ENCODE results near the gene TMED1. TPM values are rescaled to one million over a fixed set of nuclear protein-coding genes. Genes with fewer than 3 reads are reported as not detected.

The TMED1 gene
- total and polyA plus RNA-seq, 2 donors (not counting 3 experiments of a cell fraction or from before 2014, with no cell fraction given): 31.2 to 60.4 TPM

- H3K9me1 ChIP-seq (replicated peaks; ENCODE audit: control insufficient read depth, extremely low read depth, insufficient read depth, low read length): no peaks in the 10 kb centered on the region
- peaks cover 12% of the 10 kb centered on the region for H3K4me1 ChIP-seq (ENCODE audit: control insufficient read depth, extremely low read depth, insufficient read depth, low read length)
- BruUV-seq (replicated peaks): no TSS peak
- no peaks in the 10 kb centered on the region for H3K9me3 ChIP-seq (replicated peaks; ENCODE audit: control insufficient read depth, insufficient read depth, low read length)
- H3K27me3 ChIP-seq (ENCODE audit: control insufficient read depth in 2 of 2, insufficient read depth in 2 of 2, low read length in 2 of 2): no peaks in the 10 kb centered on the region
- peak within 1 kb of the TSS; percentile 86 for H3K9ac ChIP-seq (replicated peaks; ENCODE audit: extremely low read depth, insufficient read depth, low read length)
- peak within 1 kb of the TSS; percentile 81 to 100 (median 99) for H3K4me3 ChIP-seq (replicated peaks in 1 of 3; ENCODE audit: insufficient read depth in 1 of 3, low read depth in 1 of 3, low read length in 3 of 3)
- dilution Hi-C loops (cut with MboI; ENCODE audit: extremely low pct_ligation_motif_present, low sequenced_read_pairs) (no loop called here), intact Hi-C loops (cut with micrococcal nuclease) (loop anchor here (1.0 to 5.0 kb wide), 2 partner anchors 35 to 56 kb away; partner anchors contain the start of genes TIMM29, TMED1 and YIPF2)
- no peaks in the 10 kb centered on the region for H4K20me1 ChIP-seq (replicated peaks; ENCODE audit: control insufficient read depth, extremely low read depth, insufficient read depth, low read length)
- H3K36me3 ChIP-seq (ENCODE audit: control insufficient read depth in 2 of 2, extremely low read depth in 1 of 2, insufficient read depth in 2 of 2, low read length in 2 of 2): no peaks in the 10 kb centered on the region
- TF ChIP-seq, protein P1, sequence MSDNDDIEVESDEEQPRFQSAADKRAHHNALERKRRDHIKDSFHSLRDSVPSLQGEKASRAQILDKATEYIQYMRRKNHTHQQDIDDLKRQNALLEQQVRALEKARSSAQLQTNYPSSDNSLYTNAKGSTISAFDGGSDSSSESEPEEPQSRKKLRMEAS (IDR thresholded peaks at IDR 0.05; ENCODE audit: insufficient read depth, insufficient read length): no peak
- TF ChIP-seq, protein P2, sequence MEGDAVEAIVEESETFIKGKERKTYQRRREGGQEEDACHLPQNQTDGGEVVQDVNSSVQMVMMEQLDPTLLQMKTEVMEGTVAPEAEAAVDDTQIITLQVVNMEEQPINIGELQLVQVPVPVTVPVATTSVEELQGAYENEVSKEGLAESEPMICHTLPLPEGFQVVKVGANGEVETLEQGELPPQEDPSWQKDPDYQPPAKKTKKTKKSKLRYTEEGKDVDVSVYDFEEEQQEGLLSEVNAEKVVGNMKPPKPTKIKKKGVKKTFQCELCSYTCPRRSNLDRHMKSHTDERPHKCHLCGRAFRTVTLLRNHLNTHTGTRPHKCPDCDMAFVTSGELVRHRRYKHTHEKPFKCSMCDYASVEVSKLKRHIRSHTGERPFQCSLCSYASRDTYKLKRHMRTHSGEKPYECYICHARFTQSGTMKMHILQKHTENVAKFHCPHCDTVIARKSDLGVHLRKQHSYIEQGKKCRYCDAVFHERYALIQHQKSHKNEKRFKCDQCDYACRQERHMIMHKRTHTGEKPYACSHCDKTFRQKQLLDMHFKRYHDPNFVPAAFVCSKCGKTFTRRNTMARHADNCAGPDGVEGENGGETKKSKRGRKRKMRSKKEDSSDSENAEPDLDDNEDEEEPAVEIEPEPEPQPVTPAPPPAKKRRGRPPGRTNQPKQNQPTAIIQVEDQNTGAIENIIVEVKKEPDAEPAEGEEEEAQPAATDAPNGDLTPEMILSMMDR (IDR thresholded peaks at IDR 0.05; ENCODE audit: extremely low read depth in 1 of 2, insufficient read depth in 1 of 2, low read depth in 1 of 2, low read length in 2 of 2): peak; percentile 65 to 66
- TF ChIP-seq FOS (IDR thresholded peaks at IDR 0.05; ENCODE audit: borderline replicate concordance, insufficient read depth, low read length): no peak
- no peak for TF ChIP-seq GATA2 (IDR thresholded peaks at IDR 0.05; ENCODE audit: insufficient read depth, insufficient read length, low read depth, low read length)
- TF ChIP-seq POLR2AphosphoS5 (IDR thresholded peaks at IDR 0.05; ENCODE audit: insufficient read depth, low read depth, low read length): peak; percentile 66
- peak within 1 kb of the TSS; percentile 100 for H2AFZ ChIP-seq (ENCODE audit: low read depth, low read length)
- DNase-seq (ENCODE audit: low read depth, low spot score) (peak; percentile 99), FAIRE-seq (peak; percentile 97)
- POLR2A ChIA-PET: no interaction called here
- CTCF ChIA-PET: interaction anchor here (0.5 to 2.4 kb wide), 48 partner anchors 10 to 467 kb away, joined by 3 to 36 read pairs (median 4); partner anchors contain the start of genes CDC37, DNM2, S1PR5 and SLC44A2
- H3K4me2 ChIP-seq (ENCODE audit: insufficient read depth, low read length): peak within 1 kb of the TSS; percentile 96
- peak within 1 kb of the TSS; percentile 52 for H3K27ac ChIP-seq (ENCODE audit: insufficient read depth, low read depth, low read length)
- H3K79me2 ChIP-seq (ENCODE audit: control insufficient read depth, insufficient read depth, low read length): peaks cover 38% of the 10 kb centered on the region
Observed at GRCh38 chr19:10870955-10871603, 35.1 kb upstream of the TMED1 start, which contains the start of gene CARM1. CARM1 (plus strand) TSS chr19:10871553; CDS start chr19:10871703, 150 bp downstream.

Data from endothelial cell of umbilical vein (primary cell).